Glutamatergic neuron (in vitro differentiated cells): Measurements from ENCODE around the gene SCGB1A1. TPM values are rescaled to one million over a fixed set of nuclear protein-coding genes. Genes with fewer than 3 reads are reported as not detected.

ENCODE experiments used
- DNase-seq: peaks from one replicate; pipeline ENCODE4 v3.0.0; 2022
- H3K27ac Mint-ChIP-seq: one replicate; pipeline ENCODE4 v1.8.0; 2020; ENCODE audit warnings: mild to moderate bottlenecking, mixed read lengths, inconsistent platforms; ENCODE audit not compliant: unreplicated experiment
- H3K27me3 Mint-ChIP-seq: one replicate; pipeline ENCODE4 v1.8.0; 2020; ENCODE audit warnings: mild to moderate bottlenecking, moderate library complexity, mixed read lengths, inconsistent platforms; ENCODE audit not compliant: unreplicated experiment
- H3K36me3 Mint-ChIP-seq: one replicate; pipeline ENCODE4 v1.8.0; 2020; ENCODE audit warnings: mild to moderate bottlenecking, mixed read lengths, inconsistent platforms; ENCODE audit not compliant: unreplicated experiment
- H3K4me1 Mint-ChIP-seq: one replicate; pipeline ENCODE4 v1.8.0; 2020; ENCODE audit warnings: mild to moderate bottlenecking, low read depth, mixed read lengths, inconsistent platforms; ENCODE audit not compliant: unreplicated experiment
- H3K4me3 Mint-ChIP-seq: one replicate; pipeline ENCODE4 v1.8.0; 2020; ENCODE audit warnings: mild to moderate bottlenecking, mixed read lengths, inconsistent platforms; ENCODE audit not compliant: unreplicated experiment
- H3K9me3 Mint-ChIP-seq: one replicate; pipeline ENCODE4 v1.8.0; 2020; ENCODE audit warnings: mild to moderate bottlenecking, moderate library complexity, mixed read lengths, inconsistent platforms; ENCODE audit not compliant: unreplicated experiment
- CTCF ChIP-seq: fragments of 200-600 bp; sonication (generic); IDR thresholded peaks from one replicate; pipeline ENCODE4 v1.5.0; 2021; ENCODE audit not compliant: partially characterized antibody, unreplicated experiment
- total RNA-seq: library from RNA; stranded (reverse); fragmentation: NEBNext Ultra II Directional; extraction: Animal tissue kit (Norgen Biotek cat#: 25700); gene quantifications from one replicate; pipeline ENCODE4 v1.2.1, GENCODE V29; 2021; ENCODE audit not compliant: unreplicated experiment

SCGB1A1 gene
- total RNA-seq, 1 donor from 2014 or later = not detected

GRCh38 chr11:62404435-62404834 is 14.4 kb upstream of the SCGB1A1 start:
- peaks cover 14% of the 10 kb centered on the region for H3K4me1 Mint-ChIP-seq

GRCh38 chr11:62404901-62405300 is 13.9 kb upstream of the SCGB1A1 start:
- Mint-ChIP-seq H3K4me1 (peaks cover 11% of the 10 kb centered on the region), H3K27me3 (peaks cover 5% of the 10 kb centered on the region), H3K4me3 (no peak overlapping the region)

More at GRCh38 chr11:62404435-62404834, 14.4 kb upstream of the SCGB1A1 start:
- no peak for TF ChIP-seq CTCF
- Mint-ChIP-seq H3K4me3 (no peak overlapping the region), H3K9me3 (peaks cover 4% of the 10 kb centered on the region), H3K27ac (no peak overlapping the region), H3K27me3 (peaks cover 5% of the 10 kb centered on the region), H3K36me3 (no peaks in the 10 kb centered on the region)
- DNase-seq = no peak

DNA sequence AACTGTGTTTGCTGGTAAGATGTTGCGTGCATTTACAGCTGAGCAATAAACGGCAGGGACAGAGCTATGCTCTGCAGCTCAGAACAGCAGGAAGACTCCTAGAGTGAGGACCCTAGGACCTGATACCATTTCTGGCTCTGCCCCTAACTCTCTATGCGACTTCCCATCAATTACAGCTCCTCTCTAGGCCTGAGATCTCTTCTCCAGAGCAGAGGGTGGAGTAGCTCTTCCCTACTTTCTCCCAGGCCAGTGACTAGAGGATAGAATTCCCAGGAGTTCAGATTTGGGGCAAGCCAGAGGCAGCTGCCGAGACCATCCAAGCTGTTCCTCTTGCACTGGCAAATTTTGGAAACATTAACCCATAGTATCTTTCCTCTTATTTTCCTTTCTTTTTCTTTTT is 12.8 kb upstream of the SCGB1A1 start:
- no peak for DNase-seq
- no peak overlapping the region for H3K4me3 Mint-ChIP-seq
- peaks cover 11% of the 10 kb centered on the region for H3K4me1 Mint-ChIP-seq
- H3K9me3 Mint-ChIP-seq = peaks cover 2% of the 10 kb centered on the region
- H3K27me3 Mint-ChIP-seq = peaks cover 5% of the 10 kb centered on the region
- peak overlapping the region; percentile 38 for H3K27ac Mint-ChIP-seq
- no peaks in the 10 kb centered on the region for H3K36me3 Mint-ChIP-seq
- no peak for TF ChIP-seq CTCF

More at GRCh38 chr11:62404901-62405300, 13.9 kb upstream of the SCGB1A1 start:
- H3K36me3 Mint-ChIP-seq = no peaks in the 10 kb centered on the region
- no peak overlapping the region for H3K27ac Mint-ChIP-seq
- H3K9me3 Mint-ChIP-seq = peaks cover 3% of the 10 kb centered on the region
- DNase-seq = no peak
- no peak for TF ChIP-seq CTCF

- DNase-seq = no peak
- H3K36me3 Mint-ChIP-seq = no peaks in the 10 kb centered on the region
- H3K4me3 Mint-ChIP-seq = no peak overlapping the region
- H3K9me3 Mint-ChIP-seq = no peaks in the 10 kb centered on the region
- no peak for TF ChIP-seq CTCF
- H3K4me1 Mint-ChIP-seq = peaks cover 4% of the 10 kb centered on the region
- H3K27ac Mint-ChIP-seq = no peak overlapping the region
- no peaks in the 10 kb centered on the region for H3K27me3 Mint-ChIP-seq
Measured at GRCh38 chr11:62409831-62410230, 9.0 kb upstream of the SCGB1A1 start.

DNA sequence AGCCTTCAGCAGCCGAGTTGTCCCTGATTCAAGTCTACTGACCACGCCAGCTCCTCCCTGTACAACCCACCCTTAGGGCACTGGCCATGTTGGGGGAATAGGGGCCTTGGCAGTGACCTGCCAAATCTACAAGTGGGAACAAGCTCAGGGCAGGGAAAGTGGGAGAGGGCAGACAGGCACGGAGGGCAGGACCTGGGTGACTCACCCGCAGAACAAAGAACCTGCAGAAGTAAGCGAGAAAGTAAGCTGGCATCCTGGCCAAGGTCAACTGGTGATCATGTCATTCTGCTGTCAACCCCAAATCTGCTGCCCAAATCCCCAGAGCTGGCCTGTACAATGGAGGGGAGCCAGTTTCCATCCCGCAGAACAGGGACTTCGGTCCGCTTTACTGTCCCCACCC is 7.9 kb upstream of the SCGB1A1 start:
- no peak overlapping the region for H3K27ac Mint-ChIP-seq
- H3K4me3 Mint-ChIP-seq = no peak overlapping the region
- H3K36me3 Mint-ChIP-seq = no peaks in the 10 kb centered on the region
- H3K27me3 Mint-ChIP-seq = no peaks in the 10 kb centered on the region
- no peak for TF ChIP-seq CTCF
- DNase-seq = no peak
- H3K9me3 Mint-ChIP-seq = no peaks in the 10 kb centered on the region
- no peaks in the 10 kb centered on the region for H3K4me1 Mint-ChIP-seq
